Measurements from ENCODE around the gene PLBD1.

Gene PLBD1, protein sequence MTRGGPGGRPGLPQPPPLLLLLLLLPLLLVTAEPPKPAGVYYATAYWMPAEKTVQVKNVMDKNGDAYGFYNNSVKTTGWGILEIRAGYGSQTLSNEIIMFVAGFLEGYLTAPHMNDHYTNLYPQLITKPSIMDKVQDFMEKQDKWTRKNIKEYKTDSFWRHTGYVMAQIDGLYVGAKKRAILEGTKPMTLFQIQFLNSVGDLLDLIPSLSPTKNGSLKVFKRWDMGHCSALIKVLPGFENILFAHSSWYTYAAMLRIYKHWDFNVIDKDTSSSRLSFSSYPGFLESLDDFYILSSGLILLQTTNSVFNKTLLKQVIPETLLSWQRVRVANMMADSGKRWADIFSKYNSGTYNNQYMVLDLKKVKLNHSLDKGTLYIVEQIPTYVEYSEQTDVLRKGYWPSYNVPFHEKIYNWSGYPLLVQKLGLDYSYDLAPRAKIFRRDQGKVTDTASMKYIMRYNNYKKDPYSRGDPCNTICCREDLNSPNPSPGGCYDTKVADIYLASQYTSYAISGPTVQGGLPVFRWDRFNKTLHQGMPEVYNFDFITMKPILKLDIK

DNA sequence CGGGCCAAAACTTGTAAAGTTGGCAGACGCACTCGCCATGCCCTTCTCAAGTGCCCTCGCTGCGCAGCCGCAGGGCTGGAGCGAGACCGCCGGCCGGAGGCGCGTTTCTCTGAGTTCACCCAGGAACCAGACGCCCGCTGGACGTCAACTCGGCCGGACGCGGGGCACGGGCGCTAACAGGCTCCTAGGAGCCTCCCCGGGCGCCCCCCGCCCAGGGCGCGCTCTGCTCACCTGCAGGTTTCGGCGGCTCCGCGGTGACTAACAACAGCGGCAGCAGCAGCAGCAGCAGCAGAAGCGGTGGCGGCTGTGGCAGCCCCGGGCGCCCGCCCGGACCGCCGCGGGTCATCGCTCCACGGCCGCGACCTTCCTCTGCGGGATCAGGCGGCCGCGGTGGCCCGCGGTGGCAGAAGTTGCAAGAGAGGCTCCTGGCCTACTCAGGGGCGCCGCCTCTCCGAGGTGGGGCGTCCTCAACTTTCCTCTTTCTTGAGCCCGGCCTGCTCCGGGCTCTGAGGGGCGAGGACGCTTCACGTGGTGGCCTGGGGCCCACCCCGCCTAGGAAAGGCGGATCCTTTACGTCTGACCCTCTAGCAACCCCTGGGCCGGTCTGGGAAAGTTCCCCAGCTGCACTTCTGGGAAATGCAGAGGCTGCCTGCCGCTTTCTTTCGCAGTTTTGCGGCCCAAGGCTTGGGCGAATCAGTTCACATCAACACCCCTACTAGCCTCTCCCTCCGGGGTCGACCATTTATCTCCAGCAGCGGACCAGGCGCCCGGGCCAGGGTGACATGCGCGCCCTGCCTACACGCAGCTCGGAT is at the start of gene PLBD1:
Gene PLBD1 (minus strand): TSS at position 533 of the 812 bp plus-strand sequence. CDS start 187 bp downstream, at position 346.
- DNase-seq = peak; percentile 30

DNA sequence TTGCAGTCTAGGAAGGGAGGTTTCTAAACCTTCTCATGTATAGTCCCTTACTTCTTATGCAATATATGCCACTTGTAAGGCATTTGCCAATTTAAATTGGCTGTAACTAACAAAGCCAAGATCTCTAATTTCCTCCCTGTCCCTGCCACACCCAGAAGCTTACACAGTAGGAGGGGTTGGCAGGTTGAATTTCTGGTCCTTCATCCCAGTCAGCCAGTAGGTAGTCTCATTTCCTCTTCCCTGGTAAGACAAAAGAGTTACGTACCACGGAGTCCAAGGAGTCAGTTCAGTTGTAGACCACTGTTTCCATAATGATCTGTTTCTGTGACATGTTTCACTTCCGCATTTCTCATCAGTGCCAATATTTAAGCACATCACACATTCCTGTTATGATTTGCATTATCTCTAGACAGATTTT is 47.0 kb upstream of the PLBD1 start:
- DNase-seq = no peak

DNA sequence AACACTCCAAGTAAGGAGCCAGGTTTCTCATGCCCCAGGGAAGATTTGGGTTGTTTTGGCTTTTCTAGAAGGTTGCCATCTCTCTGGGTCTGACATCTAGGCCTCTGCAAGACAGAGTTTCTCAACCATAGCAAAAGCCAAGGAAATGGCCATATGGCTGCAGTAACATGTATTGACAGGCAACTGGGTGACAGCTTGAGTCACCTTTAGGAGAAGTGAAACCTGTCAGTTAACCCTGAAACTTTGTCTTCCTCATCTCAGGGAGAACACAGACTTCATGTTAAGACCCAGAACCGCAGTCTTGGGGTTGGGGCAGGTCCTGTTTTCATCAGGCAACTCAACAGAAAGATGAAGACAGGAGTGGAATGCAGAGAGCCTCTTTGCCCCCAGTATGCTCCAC is 46.0 kb upstream of the PLBD1 start:
- DNase-seq = no peak

DNA sequence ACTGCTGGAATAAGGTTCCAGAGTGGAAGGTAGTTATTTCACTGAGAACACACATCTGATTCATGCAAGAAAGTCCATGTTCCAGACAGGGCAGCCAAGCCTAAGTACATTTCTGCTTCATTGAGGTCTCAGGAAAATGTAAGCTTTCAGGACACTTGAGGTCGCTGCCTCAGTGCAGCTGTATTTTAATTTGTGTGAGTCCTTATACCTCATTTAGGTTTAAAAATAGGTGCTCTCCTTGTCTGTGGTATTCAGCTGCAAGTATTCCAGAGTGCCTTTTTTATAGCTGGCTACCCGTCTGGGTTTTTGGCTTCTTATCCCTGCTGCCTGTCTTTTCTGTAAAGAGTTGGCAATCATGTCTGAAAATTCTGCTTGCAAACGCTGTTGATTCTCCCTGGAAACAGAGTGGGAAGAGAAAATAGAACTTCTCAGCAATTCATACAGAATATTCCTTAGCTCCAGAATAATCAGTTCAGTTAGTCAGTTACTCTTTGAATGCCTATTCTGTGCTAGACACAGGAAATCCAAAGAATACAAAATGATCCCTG is 45.3 kb upstream of the PLBD1 start:
- DNase-seq = no peak

DNA sequence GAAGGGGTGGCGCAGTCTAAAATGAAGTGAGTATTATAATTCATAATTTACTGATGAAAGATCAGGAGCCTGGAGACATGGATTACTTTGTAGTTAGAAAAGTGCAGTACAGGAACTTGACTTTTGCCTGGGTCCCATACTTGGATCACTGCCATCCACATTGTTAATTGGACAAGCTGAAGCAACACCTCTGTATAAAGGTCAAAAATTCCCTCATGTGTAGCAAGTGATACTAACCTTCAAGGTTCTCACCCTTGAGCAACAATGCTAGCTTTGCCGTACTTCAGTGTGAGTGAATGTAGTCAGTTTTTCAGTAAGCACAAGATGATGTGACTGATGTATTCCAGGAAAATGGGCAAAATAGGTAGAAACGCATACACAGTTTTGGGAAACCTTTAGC is 44.6 kb upstream of the PLBD1 start:
- DNase-seq = no peak

DNA sequence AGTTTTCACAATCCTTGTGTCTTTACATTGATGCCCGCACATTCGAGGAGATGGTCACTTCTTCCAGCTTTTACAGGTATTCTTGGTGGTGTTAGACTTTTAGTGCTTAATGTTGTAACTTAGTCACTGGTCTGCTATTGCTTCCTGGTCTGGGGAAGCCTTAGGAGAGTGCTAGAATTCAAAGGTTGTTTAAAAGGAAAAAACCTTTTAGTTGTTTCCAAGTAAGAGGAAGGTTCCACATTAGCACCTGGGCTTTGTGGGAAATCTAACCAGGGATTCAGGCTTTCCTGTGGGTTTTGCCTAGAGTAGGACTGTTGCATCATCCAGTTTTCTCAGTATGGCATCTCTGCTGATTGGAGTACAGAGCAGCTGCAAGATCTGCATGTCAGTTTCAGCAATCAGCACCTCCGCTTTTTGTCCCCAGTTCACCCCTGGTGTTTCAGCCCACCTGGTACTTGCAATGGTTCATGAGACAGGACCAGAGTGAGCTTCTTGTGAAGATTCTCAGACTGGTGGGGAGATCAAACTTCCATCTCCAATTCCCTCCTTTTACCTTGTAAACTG is 44.0 kb upstream of the PLBD1 start:
- no peak for DNase-seq

DNA sequence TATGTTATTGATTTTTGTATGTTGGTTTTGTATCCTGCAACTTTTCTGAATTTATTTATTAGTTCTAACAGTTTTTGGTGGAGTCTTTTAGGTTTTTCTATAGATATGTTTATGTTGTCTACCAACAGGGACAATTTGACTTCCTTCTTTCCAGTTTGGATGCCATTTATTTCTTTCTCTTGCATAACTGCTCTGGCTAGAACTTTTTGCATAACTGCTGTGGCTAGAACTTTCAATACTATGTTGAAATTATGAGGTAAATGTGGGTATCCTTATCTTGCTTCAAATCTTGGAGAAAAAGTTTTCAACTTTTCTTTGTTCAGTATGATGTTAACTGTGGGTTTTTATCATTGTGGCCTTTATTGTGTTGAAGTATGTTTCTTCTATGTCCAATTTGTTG is 39.9 kb upstream of the PLBD1 start:
- peak; percentile 73 for DNase-seq

DNA sequence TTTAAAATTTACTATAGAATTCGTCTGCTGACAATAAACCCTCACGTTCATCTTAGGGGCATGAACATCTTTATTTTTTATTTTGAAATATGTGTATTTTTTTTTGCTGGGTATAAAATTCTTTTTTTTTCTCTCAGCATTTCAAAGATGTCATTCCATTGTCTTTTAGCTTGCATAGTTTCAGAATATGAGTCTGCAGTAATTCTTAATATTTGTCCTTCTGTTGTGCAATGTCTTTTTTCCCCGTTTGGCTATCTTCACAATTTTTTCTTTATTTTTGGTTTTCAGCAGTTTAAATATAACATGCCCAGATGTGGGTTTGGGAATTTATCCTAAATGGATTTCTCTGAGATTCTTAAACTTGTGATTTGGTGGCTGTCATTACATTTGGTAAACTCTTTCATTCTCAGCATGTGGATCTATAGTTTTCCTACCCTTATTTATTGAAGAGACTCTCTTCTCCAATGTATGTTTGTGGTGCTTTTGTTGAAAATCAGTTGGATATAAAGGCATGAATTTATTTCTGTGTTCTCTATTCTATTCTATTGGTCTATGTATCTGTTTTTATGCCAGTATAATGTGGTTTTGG is 37.8 kb upstream of the PLBD1 start:
- DNase-seq = peak; percentile 38

DNA sequence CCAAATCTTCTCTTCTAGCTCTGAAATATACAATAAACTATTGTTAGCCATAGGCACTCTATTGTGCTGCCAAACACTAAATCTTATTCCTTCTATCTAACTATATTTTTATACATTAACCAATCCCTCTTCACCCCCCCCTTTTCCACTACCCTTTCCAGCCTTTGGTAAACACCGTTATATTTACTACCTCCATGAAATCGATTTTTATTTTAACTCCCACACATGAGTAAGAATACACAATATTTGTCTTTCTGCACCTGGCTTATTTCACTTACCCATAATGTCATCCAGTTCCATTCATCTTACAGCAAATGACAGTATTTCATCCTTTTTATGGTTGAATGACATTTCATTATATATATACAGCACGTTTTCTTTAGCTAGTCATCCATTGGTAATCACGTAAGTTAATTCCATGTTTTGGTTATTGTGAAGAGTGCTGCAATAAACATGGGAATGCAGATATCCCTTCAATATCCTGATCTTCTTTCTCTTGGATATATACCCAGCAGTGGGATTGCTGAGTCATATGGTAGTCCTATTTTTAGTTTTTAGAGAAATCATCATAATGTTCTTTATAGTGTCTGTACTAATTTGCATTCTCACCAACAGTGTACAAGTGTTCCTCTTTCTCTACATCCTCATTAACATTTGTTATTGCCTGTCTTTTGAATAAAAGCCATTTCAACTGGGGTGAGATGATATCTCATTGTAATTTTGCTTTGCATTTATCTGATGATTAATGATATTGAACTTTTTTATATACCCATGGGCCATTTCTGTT is 34.2 kb upstream of the PLBD1 start:
- no peak for DNase-seq

DNA sequence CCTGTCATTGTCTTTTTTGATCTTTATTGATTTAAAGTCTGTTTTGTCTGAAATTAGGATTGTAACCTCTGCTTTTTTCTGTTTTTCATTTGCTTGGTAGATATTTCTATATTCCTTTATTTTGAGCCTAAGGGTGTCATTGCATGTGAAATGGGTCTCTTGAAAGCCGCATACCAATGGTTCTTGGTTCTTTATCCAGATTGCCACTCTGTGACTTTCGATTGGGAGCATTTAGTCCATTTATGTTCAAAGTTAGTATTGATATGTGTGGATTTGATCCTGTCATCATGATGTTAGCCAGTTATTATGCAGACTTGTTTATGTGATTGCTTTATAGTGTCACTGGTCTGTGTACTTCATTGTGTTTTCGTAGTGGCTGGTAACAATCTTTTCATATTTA is 29.8 kb upstream of the PLBD1 start:
- no peak for DNase-seq

DNA sequence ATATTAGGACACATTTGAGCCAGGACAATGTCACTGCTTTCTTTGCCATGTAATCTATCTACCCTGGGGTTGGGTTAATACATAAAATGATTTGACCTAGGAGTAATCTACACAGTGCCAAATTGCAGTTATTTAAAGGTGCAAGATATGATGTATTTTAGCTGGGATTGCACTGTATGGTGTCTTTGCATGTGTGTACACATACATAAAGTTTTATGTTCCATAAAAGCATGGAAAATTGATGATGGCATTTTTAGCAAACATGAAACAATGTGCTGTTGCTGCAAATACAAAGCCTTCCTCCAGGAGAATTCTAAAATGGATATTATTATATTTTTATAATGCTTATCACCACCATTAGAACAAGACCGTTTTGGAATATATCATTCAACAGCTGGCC is 24.0 kb upstream of the PLBD1 start:
- DNase-seq = no peak

DNA sequence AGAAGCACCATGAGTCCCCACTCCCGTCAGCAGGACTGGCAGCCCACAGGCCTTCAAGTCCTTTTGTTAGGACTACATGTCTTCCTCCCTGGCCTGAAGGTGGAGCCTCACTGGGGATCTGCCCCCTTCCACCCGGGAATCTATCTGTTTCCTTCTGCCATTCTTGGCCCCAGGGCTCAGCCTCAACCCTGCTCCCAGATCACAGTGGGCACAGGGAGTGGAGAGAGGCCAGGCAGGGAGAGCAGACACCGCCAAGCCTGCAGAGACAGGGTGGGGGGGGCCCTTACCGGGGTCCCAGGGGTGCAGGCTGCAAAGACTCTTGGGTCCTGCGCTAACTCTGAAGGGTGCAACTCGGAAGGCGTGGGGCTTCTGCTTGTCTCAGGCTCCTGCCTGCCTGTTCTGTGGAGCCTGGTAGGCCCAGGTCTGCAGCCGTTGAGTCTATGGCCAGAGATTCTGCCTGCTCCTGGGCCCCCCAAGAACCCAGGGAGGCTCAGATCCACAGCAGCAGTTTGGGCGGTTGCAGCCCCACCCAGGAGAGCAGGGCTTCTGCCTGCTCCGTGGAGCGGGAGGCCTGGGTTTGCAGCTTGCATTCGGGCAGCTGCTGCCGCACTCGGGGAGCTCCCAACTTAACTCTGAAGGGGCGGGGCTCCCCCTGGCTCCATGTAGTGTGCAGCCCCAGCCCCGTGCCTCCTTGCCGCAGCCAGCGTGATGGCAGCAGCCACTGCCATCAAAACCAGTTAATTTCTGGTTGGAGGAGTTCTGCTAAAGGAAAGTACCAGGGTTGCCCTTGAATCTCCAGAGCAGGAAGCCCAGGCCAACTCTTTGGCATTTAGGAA is 21.7 kb upstream of the PLBD1 start:
- no peak for DNase-seq

DNA sequence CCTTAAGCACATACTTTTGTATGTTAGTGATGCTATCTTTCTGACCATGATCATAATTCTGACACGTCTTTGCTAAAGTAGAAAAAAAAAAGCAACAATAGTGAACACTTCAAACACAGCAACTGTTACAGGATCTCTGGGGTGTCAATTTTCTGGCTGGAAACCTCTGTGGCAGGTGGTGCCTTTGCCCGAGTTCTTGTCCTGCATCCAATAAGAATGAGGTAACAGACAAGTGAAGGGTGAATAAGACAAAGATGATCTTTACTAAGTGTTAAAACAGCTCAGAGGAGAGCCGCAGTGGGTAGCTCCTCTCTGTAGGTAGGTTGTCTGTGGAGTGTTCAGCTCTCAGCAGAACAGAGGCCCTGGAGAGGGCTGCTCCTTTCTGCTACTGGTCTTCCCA is 20.9 kb upstream of the PLBD1 start:
- DNase-seq = no peak

DNA sequence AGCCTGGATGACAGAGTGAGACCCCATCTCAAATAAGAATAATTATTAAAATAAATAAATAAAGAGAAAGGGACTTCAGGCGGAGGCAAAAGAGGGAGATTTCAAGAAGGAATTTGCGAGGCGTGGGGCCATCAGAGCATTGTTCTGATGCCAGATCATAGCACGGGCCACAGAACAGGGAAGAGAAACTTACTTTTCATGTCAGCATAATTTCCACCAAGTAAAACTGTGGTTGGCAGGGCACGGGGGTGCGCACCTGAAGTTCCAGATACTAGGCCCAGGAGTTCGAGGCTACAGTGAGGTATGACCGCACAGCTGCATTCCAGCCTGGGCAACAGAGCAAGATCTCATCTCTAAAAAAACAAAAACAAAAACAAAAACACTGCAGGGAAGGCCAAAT is 11.0 kb upstream of the PLBD1 start:
- no peak for DNase-seq

DNA sequence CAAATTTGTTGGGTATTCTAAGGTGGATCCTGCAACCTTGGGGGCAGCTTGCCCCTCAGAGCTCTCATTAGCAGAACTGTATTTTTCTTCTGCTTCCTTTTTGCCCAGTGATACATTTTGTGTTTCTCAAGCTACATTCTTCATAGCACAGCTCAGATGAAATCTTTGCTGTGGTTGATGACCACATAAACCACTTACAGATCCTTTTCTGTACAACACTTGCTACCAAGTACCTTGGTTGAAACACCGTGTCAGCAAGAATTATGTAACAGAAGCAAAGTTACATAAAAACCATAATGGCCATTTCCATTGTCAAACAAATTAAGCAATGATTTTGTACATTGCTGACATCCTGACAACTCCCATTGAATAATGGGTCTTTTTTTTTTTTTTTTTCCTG is 9.7 kb upstream of the PLBD1 start:
- peak; percentile 84 for DNase-seq

DNA sequence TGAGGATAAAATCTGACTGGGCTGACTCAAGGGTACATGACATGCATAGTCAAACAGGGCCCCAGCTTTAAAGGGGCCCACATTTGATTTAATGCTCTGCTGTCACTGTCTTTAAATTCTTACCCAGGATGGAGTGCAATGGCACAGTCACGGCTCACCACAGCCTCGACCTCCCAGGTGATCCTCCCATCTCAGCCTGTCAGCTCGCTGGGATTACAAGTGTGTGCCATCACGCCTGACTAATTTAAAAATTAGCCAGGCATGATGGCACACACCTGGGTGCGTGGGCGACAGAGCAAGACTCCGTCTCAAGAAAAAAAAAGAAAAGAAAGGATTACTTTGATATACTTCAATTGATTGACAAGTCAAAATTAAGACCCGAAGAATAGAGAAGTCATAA is 9.2 kb upstream of the PLBD1 start:
- DNase-seq = no peak

DNA sequence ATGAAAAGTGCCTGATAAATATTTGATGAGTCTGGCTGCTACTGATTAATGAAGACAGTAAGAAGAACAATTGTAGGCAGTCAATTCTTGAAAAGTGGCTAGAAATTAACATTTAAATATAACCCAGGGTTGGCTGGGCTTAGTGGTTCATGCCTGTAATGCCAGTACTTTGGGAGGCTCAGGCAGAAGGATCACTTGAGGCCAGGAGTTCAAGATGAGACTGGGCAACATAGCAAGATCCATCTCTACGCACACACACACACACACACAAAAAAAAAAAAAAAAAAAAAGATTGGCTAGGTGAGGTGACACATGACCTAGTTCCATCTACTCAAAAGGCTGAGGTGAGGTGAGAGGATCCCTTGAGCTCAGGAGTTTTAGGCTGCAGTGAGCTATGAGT is 7.9 kb upstream of the PLBD1 start:
- no peak for DNase-seq

DNA sequence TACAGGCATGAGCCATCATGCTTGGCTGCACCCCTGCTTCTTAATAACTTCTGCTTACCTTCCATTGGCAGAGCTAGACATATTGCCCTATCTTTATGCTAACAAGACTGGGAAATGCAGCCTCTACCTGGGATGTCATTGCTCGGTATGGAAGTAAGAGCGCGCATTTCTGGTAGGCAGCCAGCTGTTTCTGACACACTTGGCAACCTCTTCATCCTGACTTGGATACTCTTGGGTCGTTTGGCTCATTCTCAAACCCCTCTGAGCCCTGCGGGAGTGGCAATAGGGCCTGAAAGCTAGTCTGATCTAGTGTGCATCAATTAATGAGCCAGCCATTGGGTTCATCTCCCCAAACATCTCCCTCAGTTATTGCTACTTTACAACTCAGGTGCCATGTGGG is 5.4 kb upstream of the PLBD1 start:
- DNase-seq = no peak

DNA sequence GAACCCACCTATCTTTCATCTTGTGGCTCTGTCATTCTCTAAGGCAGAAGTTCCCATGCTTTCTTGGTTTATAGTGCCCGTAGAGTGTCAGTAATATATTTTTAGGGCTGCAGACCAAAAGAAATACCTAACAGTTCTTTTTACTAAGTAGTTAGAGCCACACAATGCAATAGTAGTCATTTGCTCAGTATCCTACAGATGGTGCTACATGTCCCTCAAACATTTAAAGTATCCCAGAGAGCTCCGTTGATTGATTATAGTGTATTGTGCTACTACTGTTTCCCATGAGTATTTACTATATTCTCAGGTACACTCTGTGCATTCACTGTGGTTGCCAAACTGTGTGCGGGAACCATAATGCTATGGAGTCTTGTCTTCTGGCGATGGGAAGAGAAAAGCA is 4.7 kb upstream of the PLBD1 start:
- DNase-seq = peak; percentile 13

DNA sequence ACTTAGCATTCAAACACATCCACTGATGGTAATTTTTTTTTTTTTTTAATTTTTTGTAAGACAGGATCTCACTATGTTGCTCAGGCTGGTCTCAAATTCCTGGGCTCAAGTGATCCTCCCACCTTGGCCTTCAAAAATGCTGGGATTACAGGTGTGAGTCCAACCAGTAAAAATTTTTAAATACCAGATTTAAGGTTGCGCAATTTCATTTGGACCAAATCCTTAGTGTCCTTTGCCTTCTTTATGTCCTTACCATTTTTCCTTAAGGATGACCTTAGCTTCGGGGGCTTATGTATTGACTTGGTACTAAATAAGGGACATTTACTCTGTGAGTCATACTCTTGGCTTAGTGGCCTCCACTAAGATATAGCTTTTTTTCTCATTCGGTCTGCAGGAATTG is 4.1 kb upstream of the PLBD1 start:
- no peak for DNase-seq

DNA sequence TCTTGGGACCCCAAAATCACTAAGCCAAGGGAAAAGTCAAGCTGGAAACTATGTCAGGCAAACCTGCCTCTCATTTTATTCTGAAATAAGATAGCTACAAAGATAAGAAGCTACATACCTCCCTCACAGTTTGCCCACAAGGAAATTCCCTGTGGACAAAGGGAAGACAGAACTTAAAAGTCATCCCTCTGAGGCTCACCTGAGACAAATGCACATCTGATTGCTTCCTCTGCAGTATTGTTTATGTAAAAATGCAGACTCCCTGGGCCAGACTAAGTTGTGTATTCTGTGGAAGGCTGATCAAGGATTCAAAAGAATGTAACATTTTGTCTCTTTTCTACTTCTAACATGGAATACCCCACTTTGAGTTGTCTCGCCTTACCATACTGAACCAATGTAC is 2.5 kb upstream of the PLBD1 start:
- DNase-seq = no peak

Measured in hematopoietic multipotent progenitor cell treated with erythropoietin and hydrocortisone succinate and interleukin-3 and kit ligand, for 4 days (in vitro differentiated cells).